Stomach (tissue), 9 donors: Measurements from ENCODE around the gene KIAA2012. TPM values are rescaled to one million over a fixed set of nuclear protein-coding genes. Genes with fewer than 3 reads are reported as not detected.

Experiments used
- DNase-seq, 2 donors: peaks; one replicate each; pipeline versions ENCODE4 v3.0.0 to v3.0.0-alpha.2; 2013 to 2019
- H3K27ac ChIP-seq, 5 donors: fragments of 200-600 bp in 4 of 5; sonication (generic) in 4 of 5; one replicate each; pipeline ENCODE4 v1.5.1; 2013 to 2019; ENCODE audit warnings: mild to moderate bottlenecking in 1 of 5, moderate library complexity in 1 of 5
- H3K27me3 ChIP-seq, 3 donors: fragments of 200-600 bp; sonication (generic); one replicate each; pipeline ENCODE4 v1.5.1; 2017 to 2019; ENCODE audit warnings: mixed run types in 1 of 3
- H3K36me3 ChIP-seq, 4 donors: fragments of 200-600 bp; sonication (generic); 1 replicate in 3 of 4; 2 replicates in 1 of 4; pipeline ENCODE4 v1.5.1; 2016 to 2019
- H3K4me1 ChIP-seq, 4 donors: fragments of 200-600 bp; sonication (generic); one replicate each; pipeline ENCODE4 v1.5.1; 2016 to 2019
- H3K4me3 ChIP-seq, 4 donors: fragments of 200-600 bp; sonication (generic) in 3 of 4; one replicate each; pipeline ENCODE4 v1.5.1; 2016 to 2019; ENCODE audit warnings: mild to moderate bottlenecking in 1 of 4
- H3K9me3 ChIP-seq, 4 donors: fragments of 200-600 bp; sonication (generic); one replicate each; pipeline ENCODE4 v1.5.1; 2016 to 2019
- CTCF ChIP-seq, 7 experiments: fragments of 450-650 bp in 4 of 7; fragments of 200-600 bp in 3 of 7; sonication (generic) in 3 of 7; IDR thresholded peaks; one replicate each; pipeline ENCODE4 v1.5.1; 2016 to 2019; ENCODE audit warnings: antibody characterized with exemption in 7 of 7, control low read depth in 2 of 7, mild to moderate bottlenecking in 1 of 7
- EP300 ChIP-seq: sonication (generic); formaldehyde crosslinking; IDR thresholded peaks from one replicate; pipeline ENCODE4 v1.6.1; 2017; ENCODE audit warnings: antibody characterized with exemption
- POLR2A ChIP-seq, 4 donors: fragments of 450-650 bp; IDR thresholded peaks; one replicate each; pipeline ENCODE4 v1.6.1; 2016; ENCODE audit warnings: antibody characterized with exemption in 4 of 4, control low read depth in 2 of 4, mild to moderate bottlenecking in 1 of 4, moderate library complexity in 1 of 4
- POLR2AphosphoS5 ChIP-seq, 3 donors: sonication (generic); formaldehyde crosslinking; IDR thresholded peaks; one replicate each; pipeline ENCODE4 v1.6.1; 2016; ENCODE audit warnings: antibody characterized with exemption in 3 of 3
- WGBS, 5 donors: extraction: QIAGEN DNeasy Blood & Tissue Kit in 3 of 5; methylation state at CpG; one replicate each; pipeline versions ENCODE4 v1.1.5 to v1.1.7; 2013 to 2018; 5-methylcytosine and 5-hydroxymethylcytosine counted together
- intact Hi-C: fragments of 100-400 bp; cut with DNase I; formaldehyde crosslinking; loops from one replicate; pipeline ENCODE4 v1.15.1; 2023; ENCODE audit warnings: low total_unique reads
- polyA plus RNA-seq, 3 donors: library from polyadenylated mRNA; stranded (reverse); fragments of 200-250 nt; gene quantifications; one replicate each; pipeline ENCODE4 v1.2.3, GENCODE V29; 2013
- total RNA-seq, 5 donors: library from RNA; depleted of rRNA; stranded (reverse); fragments of >200 nt; gene quantifications; one replicate each; pipeline versions ENCODE4 v1.1.0 to v1.2.3, GENCODE V29; 2014 to 2016
- donor health status: healthy with polysubstance abuse.
- donor health status: Bipolar disorder and iron deficiency.
- donor health status: healthy.

Gene KIAA2012
- total and polyA plus RNA-seq, 8 donors, result 0.03 to 0.18 TPM; not detected in 6

- 81 to 93% (median 83%) methylated on average over 2 of the region's 2 CpGs for WGBS, 5 donors
- no peaks in the 10 kb centered on the region for H3K36me3 ChIP-seq
- H3K27ac ChIP-seq, result no peak overlapping the region
- H3K4me3 ChIP-seq, result no peak overlapping the region
- no peaks in the 10 kb centered on the region for H3K27me3 ChIP-seq
- no peak for TF ChIP-seq POLR2AphosphoS5 (IDR thresholded peaks at IDR 0.05)
- TF ChIP-seq CTCF (IDR thresholded peaks at IDR 0.05), result no peak
- no peak for TF ChIP-seq EP300
- TF ChIP-seq POLR2A (IDR thresholded peaks at IDR 0.05), result no peak
- DNase-seq, result no peak
- no peaks in the 10 kb centered on the region for H3K4me1 ChIP-seq
- intact Hi-C loops, result no loop called here
- H3K9me3 ChIP-seq, result no peaks in the 10 kb centered on the region
Measured at GRCh38 chr2:202074324-202074723, 1.3 kb downstream of the KIAA2012 start.

GRCh38 chr2:202079310-202079709 lies 6.3 kb downstream of the KIAA2012 start:
- H3K4me1 ChIP-seq, result peaks cover 0 to 4% (median 0%) of the 10 kb centered on the region in 4 donors
- no peak for DNase-seq
- intact Hi-C loops, result no loop called here
- TF ChIP-seq POLR2AphosphoS5 (IDR thresholded peaks at IDR 0.05) (no peak), CTCF (IDR thresholded peaks at IDR 0.05) (no peak)
- no peak overlapping the region for H3K4me3 ChIP-seq
- no peaks in the 10 kb centered on the region for H3K27me3 ChIP-seq
- 73 to 80% (median 75%) methylated on average over 5 of the region's 5 CpGs for WGBS, 5 donors
- H3K36me3 ChIP-seq, result no peaks in the 10 kb centered on the region
- H3K9me3 ChIP-seq, result no peaks in the 10 kb centered on the region
- no peak overlapping the region for H3K27ac ChIP-seq

- TF ChIP-seq EP300 (no peak), POLR2AphosphoS5 (IDR thresholded peaks at IDR 0.05) (no peak), POLR2A (IDR thresholded peaks at IDR 0.05) (no peak), CTCF (IDR thresholded peaks at IDR 0.05) (no peak)
- no peak for DNase-seq
- Histone ChIP-seq H3K4me3 (no peak overlapping the region), H3K9me3 (no peaks in the 10 kb centered on the region), H3K27me3 (no peaks in the 10 kb centered on the region), H3K36me3 (no peaks in the 10 kb centered on the region), H3K4me1 (peaks cover 0 to 6% (median 0%) of the 10 kb centered on the region in 4 donors), H3K27ac (no peak overlapping the region)
- intact Hi-C loops, result no loop called here
- 54 to 73% (median 55%) methylated on average over 6 of the region's 6 CpGs for WGBS, 5 donors
Measured at GRCh38 chr2:202084265-202084664, 11.2 kb downstream of the KIAA2012 start.

GRCh38 chr2:202088777-202089176 lies 15.7 kb downstream of the KIAA2012 start:
- H3K4me1 ChIP-seq, result peaks cover 0 to 10% (median 0%) of the 10 kb centered on the region in 4 donors
- intact Hi-C loops, result no loop called here
- H3K27ac ChIP-seq, result no peak overlapping the region
- H3K4me3 ChIP-seq, result no peak overlapping the region
- H3K36me3 ChIP-seq, result no peaks in the 10 kb centered on the region
- H3K27me3 ChIP-seq, result peaks cover 0 to 5% (median 0%) of the 10 kb centered on the region in 3 donors
- TF ChIP-seq CTCF (IDR thresholded peaks at IDR 0.05), result no peak
- TF ChIP-seq POLR2A (IDR thresholded peaks at IDR 0.05), result no peak
- TF ChIP-seq POLR2AphosphoS5 (IDR thresholded peaks at IDR 0.05), result no peak
- 86 to 93% (median 91%) methylated on average over 3 of the region's 3 CpGs for WGBS, 5 donors
- DNase-seq, result no peak
- no peaks in the 10 kb centered on the region for H3K9me3 ChIP-seq
